Activated gamma-delta T cell treated with Interleukin-2 at 50 U/mL for 16 hours (primary cell): ENCODE results near the gene RPL27A.

Experiments used
- DNase-seq: peaks from one replicate; pipeline ENCODE4 v3.0.0-alpha.2; 2020

RPL27A gene

DNA sequence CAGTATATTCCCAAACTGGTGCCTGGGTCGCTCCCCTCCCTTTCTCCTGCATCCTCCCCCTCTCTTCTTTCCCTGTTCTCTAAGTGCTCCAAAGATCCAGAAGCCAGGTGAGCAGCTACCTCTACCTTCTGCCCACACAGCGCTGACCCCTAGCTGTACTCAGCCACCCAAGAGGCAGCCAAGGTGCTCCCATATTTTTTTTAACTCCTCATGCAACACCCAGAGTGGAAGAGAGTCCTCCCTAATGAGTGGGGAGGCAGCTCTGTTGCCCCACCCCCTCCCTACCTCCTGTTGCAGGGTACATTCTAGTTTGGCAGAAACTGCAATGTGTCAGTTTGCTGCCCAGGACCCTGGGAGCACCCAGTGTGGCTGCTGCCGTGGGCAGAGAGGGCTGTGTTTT, 40.2 kb downstream of the RPL27A start:
- DNase-seq = no peak

DNA sequence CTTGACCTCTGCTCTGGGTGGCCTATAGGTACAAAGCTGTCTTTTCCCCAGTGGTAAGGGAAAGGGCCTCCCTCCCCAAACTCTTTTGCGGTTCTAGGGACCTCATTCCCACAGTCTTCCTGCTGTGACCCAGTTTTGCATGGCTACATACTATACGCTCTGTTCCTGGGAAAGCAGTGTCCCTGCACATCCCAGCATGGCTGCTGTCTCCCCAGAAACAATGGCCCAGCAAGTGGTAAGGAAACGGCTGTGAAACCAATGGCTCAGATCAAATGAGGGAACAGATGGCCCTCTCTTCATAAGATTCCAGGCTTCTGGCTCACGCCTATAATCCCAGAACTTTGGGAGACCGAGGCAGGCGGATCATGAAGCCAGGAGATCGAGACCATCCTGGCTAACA, 41.1 kb downstream of the RPL27A start:
- DNase-seq = no peak

DNA sequence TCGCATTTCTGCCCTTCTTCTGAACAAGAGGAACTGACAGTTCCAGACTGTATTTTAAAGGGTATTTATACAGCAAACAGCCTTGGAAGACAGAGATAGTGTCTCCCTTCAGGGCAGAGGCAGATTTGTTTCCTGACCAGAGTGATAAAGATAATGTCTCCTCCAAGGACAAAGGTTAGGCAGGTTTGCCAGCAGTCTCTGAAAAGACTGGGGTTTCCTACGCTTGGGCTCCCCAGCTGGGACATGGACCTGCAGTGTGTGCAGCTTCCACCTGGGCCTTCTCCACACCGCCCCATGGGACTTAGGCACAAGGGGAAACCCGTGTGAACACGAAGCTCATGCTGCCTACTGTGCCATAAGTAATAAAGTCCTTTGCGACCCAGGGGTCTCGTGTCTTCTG, 42.1 kb downstream of the RPL27A start:
- no peak for DNase-seq

DNA sequence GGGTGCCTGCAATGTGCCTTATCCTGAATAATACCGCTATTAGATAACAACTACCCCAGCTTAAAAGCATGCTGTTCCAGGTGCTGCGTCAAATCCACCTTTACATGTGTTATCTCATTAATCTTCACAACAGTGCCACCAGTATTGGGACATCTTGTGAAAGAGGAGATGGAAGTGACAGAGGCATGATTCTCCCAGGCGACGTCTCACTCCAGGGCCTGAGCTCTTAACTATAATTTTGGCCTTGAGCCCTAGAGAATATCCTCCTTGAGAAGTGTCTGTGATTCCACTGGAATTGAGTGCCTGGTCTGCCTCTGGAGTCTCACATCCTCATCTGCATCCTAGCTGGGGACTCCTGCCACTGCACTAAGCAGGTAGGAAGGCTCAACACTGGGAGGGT, 43.8 kb downstream of the RPL27A start:
- DNase-seq = no peak

DNA sequence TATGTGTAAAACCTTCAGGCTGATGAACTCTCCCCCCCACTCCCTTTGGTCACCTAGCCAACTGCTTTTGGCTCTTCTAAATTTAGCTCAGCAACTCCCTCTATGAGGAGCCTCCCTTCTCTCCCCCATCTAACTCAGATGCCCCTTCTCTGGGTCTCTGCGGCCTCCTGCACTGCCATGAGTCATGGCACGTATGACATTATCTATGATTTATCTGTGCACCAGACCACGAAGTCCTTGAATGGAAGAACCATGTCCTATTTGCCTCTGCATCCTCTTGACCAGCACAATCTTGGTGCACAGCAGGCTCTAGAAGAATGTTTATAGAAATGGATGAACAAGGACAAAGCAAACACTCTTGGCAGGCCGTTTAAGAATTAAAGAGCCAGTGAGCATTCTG, 46.0 kb downstream of the RPL27A start:
- no peak for DNase-seq

DNA sequence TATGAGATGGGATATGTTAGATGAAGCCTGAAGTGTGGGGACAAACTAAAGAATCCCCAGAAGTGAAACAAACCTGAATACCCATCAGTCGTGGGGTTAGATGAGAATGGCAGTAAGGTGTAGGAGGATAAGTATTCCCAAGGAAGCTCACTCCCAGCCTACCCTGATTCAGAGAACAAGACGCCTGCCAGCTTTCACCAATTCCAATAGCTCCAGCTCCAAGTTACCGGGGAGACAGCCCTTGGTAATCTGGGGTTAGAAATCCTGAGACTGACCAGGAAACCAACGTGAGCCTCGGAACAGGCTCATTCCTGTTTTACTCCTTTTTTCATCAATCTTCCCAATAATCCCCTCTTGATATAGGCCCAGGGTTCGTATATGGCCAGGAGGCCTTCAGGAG, 46.5 kb downstream of the RPL27A start:
- DNase-seq = no peak

DNA sequence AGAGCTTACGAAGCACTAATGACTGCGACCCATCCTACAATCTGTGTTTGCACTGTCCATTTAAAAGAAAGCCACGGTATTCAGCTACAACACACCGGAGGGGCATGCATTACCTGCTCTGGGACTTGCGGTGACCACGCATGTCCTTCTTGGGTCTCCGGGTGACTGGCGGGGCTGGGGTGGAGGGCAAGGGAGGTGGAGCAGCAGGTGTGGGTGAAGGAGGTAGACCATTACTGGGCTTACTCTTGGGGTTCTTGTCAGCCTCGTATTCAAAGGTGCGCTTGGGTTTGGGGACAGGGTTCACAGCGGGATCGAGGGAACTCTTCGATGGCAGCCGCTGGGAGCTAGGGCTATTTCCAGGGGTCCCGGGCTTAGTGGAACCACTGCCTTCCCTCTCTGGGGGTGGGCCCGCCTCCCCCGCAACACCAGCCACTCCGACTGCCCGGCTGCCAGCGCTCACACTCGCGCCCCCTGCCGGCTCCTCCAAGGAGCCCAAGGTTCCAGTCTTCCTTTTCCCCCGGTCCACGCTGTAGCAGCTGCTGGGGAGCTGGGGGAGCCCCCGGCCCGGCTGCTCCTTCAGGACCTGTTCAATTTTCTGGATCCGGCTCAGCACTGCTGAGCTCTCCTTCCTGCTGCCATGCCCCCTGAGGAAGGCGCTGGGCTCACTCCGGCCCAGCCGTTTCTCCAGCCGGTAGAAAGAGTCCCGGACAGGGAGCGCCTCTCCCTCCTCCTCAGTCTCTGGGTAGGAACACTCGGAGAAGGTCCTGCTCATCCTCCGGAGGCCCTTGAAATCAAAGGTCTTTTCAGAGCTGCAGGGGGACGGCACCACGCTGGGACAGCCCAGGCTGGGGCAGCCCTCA, 47.5 kb downstream of the RPL27A start:
- no peak for DNase-seq

DNA sequence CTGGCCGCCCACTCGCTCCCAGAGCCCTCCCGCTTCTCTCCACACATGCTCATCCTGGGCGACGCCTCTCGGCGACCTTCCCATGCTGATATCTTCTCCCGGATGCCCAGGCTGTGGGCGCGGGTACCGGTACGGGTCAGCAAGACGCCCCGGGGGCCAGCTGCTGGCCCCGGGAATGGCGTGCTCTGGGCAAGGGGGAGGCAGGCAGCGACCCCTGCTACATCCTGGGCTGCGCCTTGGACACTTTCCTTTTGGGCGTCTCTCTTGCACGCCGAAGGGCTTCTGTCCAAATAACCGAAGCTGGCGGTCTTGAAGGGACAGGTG, 48.1 kb downstream of the RPL27A start:
- no peak for DNase-seq

DNA sequence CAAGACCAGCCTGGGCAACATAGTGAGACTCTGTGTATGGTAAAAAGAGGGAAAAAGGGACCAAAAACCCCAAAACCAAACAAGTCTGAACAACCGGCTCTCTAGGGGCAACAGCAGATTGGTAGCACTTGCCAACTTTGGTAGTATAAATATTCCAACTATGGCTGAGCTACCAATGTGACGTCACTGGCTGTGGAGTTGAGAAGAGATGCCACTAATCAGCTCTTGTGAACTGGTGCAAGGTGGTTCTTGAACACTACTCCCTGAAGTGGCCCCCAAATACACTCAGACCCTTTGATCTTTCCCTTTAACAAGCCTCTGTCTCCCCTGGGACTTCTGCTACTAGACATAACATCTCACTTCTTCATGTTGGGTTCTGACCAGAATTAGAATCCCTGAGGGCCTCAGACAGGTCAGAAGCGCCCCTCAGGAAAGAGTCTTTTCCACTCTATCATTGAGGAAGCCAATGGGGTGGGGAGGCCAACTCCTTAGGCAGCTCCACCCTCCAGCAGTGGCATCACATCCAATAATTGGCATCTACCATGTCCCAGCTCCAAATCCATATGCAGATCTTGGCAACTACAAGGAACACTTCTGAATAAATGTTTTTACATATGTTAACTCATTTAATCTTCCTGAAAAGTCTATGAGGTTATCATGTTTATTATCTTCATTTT, 49.2 kb downstream of the RPL27A start:
- DNase-seq = no peak

DNA sequence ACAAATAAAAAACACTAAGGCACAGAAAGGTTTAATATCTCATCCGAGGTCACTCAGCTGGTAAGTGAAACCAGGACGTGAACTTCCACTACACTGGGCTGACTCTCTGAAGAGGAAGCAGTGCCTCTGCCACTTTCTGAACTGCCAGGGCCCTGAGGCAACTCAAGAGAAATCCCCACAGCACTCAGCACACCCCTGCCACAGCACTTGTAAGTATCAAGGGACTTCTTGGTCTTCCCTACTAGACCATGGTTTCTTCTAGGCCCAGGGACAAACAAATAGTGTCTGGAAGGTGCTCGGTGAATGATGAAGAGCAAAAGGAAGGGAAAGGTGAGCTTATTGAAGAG, 49.7 kb downstream of the RPL27A start:
- no peak for DNase-seq

DNA sequence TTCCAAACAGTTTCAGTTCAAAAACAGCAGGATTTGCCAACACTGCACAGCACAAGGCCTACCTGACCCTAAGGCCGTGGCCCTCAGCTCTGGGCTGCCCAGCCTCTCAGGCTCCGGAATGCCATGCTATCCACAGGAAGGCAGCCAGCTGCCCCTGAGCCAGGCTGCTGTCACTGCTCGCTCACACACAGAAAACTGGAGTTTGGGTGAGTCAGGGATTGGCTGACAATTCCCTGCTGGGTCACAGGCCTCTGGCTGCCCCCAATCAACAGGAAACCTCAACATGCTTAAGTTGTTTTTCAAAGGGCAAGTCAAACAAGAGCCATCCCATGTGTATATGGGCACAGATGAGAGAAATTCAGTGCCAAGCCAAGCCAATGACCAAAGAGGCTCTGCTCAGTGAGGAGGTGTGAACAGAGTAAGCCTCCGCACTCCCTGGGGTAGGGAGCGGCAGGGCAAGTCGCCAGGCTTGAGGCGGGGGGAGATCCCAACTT, 50.2 kb downstream of the RPL27A start:
- DNase-seq = no peak

DNA sequence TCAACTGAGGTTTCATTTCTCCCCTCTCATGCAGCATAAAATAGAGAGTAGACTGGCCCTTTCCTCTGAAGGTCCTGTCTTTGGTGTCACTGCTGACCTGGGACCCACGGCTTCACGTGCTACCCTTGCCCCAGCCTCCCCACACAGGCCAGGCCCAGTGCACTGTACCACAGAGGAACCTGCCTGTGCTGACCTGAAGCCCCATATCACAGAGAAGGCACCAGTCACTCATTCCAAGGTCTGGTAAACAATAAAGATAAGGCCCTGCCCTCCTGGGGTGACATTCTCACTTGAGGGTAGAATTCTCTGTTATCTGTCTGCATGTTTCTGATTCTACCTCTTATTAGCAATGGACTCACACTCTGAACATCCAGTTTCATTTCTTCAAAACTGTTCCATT, 51.3 kb downstream of the RPL27A start:
- no peak for DNase-seq

DNA sequence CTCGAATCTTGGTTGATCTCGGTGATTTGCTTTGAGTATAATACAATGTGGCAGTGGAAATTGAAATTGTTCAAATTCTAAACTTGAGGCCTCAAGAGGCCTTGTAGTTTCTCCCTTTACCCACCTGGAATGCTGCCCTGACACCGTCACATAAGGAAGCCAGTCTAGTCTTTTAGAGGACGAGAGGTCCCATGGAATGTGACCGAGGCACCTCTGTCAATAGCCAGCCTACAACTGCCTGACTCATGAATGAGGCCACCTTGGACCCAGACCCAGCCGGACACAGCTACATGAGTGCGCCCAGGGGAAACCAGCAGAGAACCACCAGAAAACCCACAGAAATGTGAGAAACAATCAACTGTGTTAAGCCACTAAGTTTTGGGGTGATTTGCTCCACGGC, 52.5 kb downstream of the RPL27A start:
- DNase-seq = no peak

DNA sequence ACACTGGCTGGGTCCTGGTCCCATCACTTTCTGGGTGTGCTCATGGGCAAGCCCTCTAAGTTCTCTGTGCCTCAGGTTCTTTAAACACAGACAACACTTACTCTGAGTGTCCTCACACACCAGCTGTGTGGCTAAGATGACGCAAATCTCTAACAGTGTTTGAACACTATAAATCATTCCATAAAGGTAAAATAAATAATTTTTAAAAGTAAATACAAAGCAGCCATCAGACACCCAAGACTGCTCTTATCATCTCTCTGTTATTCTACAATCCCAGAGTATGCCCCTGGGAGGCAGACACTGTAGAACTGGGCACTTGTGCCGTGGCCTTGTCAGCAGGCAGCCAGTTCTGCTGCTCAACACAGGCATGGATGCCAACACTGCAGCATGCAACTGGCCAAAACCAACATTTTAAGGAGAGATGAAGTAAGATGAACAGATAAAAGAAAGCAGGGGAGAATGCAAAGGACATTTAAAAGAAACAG, 56.8 kb downstream of the RPL27A start:
- DNase-seq = no peak
